ENCODE data around the gene HIBCH. TPM values are rescaled to one million over a fixed set of nuclear protein-coding genes. Genes with fewer than 3 reads are reported as not detected.
"Not testable (repeated sequence)": the region's sequence is repeated elsewhere in the genome, so short reads cannot be mapped to it uniquely, and the experiment has no call there.

HIBCH gene
- total and polyA plus RNA-seq, 4 donors: 20.2 to 65.2 (median 32.8) TPM

GRCh38 chr2:190279256-190280134, 40.1 kb downstream of the HIBCH start:
- DNase-seq (ENCODE audit: low spot score); H3K9me3 ChIP-seq (ENCODE audit: control insufficient read depth in 4 of 4, low read length in 3 of 4); H3K27ac ChIP-seq (ENCODE audit: low read depth in 1 of 2, low read length in 2 of 2); H3K27me3 ChIP-seq (ENCODE audit: control insufficient read depth in 4 of 4, insufficient read depth in 4 of 4, low read length in 3 of 4); H3K9ac ChIP-seq (ENCODE audit: low read depth in 1 of 2, low read length in 2 of 2); H3K4me3 ChIP-seq (ENCODE audit: low read depth in 1 of 3, low read length in 3 of 3); H3K4me1 ChIP-seq (ENCODE audit: control insufficient read depth in 4 of 4, insufficient read depth in 4 of 4, low read length in 3 of 4): not testable (repeated sequence)
- peak in 1 of 2 donors; percentile 10 for TF ChIP-seq HNF4A (conservative IDR thresholded peaks at IDR 0.05)
- peaks cover 3 to 11% (median 8%) of the 10 kb centered on the region in 4 donors for H3K36me3 ChIP-seq (ENCODE audit: control insufficient read depth in 4 of 4, insufficient read depth in 3 of 4, low read depth in 1 of 4, low read length in 3 of 4)
- 92% methylated on average over 12 of the region's 12 CpGs for WGBS

DNA sequence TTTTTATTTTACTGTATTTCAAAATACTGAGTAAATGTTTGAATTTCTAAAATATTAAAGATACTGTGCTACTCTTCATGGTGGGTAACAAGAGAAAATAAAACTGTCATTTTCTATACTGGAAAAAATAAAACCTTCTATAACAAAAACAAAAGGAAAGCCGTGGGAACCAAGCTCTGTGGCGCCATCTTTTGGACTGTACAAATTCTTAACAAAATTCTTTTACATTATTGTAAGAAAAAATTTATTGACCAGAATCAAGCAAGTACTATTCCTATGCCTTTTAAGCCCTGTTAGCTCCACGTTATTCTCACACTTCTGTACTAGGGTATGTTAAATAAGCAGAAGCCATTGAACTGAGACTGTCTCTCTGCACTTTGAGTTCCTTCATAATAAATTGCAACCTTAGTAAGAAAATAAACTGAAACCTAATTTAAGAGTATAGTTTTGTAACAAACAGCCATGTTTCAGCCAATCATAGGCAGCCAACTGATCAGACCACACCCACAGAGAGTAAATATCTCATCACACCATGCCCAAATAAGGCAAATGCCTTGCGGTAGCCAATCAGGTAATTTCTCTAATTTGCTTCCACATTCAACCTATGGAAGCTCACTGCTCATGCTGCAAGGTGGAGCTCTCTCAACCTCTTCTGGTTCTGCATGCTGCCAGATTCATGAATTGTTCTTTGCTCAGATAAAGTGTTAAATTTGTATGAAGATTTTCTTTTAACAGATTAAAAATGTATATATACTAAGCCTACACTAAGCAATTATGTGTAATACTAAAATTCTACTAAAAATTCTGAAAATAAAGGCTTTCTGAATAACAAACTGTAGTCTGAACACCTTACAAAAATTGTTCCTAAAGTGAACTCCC, 42.2 kb downstream of the HIBCH start:
- Histone ChIP-seq H3K36me3 (ENCODE audit: control insufficient read depth in 4 of 4, insufficient read depth in 3 of 4, low read depth in 1 of 4, low read length in 3 of 4) (peaks cover 0 to 7% (median 4%) of the 10 kb centered on the region in 4 donors), H3K4me3 (ENCODE audit: low read depth in 1 of 3, low read length in 3 of 3) (no peak overlapping the region), H3K4me1 (ENCODE audit: control insufficient read depth in 4 of 4, insufficient read depth in 4 of 4, low read length in 3 of 4) (no peaks in the 10 kb centered on the region), H3K9ac (ENCODE audit: low read depth in 1 of 2, low read length in 2 of 2) (no peak overlapping the region), H3K27ac (ENCODE audit: low read depth in 1 of 2, low read length in 2 of 2) (no peak overlapping the region), H3K27me3 (ENCODE audit: control insufficient read depth in 4 of 4, insufficient read depth in 4 of 4, low read length in 3 of 4) (no peaks in the 10 kb centered on the region), H3K9me3 (ENCODE audit: control insufficient read depth in 4 of 4, low read length in 3 of 4) (no peaks in the 10 kb centered on the region)
- WGBS: 77% methylated on average over 4 of the region's 4 CpGs
- TF ChIP-seq RAD21 (IDR thresholded peaks at IDR 0.05) (peak; percentile 65 to 68), CTCF (IDR thresholded peaks at IDR 0.05; ENCODE audit: low read depth, low read length, missing input control) (peak; percentile 21), SP1 (IDR thresholded peaks at IDR 0.05) (peak; percentile 21)
- TF ChIP-seq, protein P1, sequence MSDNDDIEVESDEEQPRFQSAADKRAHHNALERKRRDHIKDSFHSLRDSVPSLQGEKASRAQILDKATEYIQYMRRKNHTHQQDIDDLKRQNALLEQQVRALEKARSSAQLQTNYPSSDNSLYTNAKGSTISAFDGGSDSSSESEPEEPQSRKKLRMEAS (IDR thresholded peaks at IDR 0.05): no peak
- DNase-seq (ENCODE audit: low spot score): no peak

DNA sequence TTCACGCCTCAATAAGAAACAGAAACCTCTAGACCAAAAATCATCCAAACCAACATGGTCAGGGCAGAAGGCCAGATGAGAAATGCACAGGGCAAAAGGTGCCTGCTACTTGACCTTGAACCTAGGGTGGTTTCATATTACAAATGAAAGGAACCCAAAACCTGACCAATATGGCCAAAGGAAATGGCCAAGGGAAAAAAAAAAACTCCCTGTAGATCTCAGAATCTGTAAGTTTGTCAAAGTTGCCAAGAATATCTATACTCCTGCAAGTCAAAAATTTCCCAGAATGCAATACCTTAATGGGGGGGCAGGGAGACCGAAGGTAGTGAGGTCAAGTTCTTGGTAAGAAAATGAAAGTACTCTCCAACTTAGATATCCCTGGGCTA, 47.2 kb downstream of the HIBCH start:
- 94% methylated on average over 2 of the region's 2 CpGs for WGBS
- no peak overlapping the region for H3K4me3 ChIP-seq (ENCODE audit: low read depth in 1 of 3, low read length in 3 of 3)
- peaks cover 0 to 3% (median 2%) of the 10 kb centered on the region in 4 donors for H3K36me3 ChIP-seq (ENCODE audit: control insufficient read depth in 4 of 4, insufficient read depth in 3 of 4, low read depth in 1 of 4, low read length in 3 of 4)
- no peaks in the 10 kb centered on the region for H3K9me3 ChIP-seq (ENCODE audit: control insufficient read depth in 4 of 4, low read length in 3 of 4)
- DNase-seq (ENCODE audit: low spot score): no peak
- no peaks in the 10 kb centered on the region for H3K4me1 ChIP-seq (ENCODE audit: control insufficient read depth in 4 of 4, insufficient read depth in 4 of 4, low read length in 3 of 4)
- TF ChIP-seq ATF3 (IDR thresholded peaks at IDR 0.05): no peak
- TF ChIP-seq RXRA (IDR thresholded peaks at IDR 0.05): no peak
- no peak for TF ChIP-seq JUND (IDR thresholded peaks at IDR 0.05)
- TF ChIP-seq HNF4G (IDR thresholded peaks at IDR 0.05): no peak
- no peak for TF ChIP-seq SP1 (IDR thresholded peaks at IDR 0.05)
- no peak for TF ChIP-seq NR2F2 (IDR thresholded peaks at IDR 0.05)
- TF ChIP-seq GABPA (IDR thresholded peaks at IDR 0.05 in 1 of 2, conservative IDR thresholded peaks at IDR 0.05 in 1 of 2): no peak
- TF ChIP-seq, protein P1 (IDR thresholded peaks at IDR 0.05): no peak
- no peak for TF ChIP-seq FOXA2 (IDR thresholded peaks at IDR 0.05)
- no peak overlapping the region for H3K9ac ChIP-seq (ENCODE audit: low read depth in 1 of 2, low read length in 2 of 2)
- no peak overlapping the region for H3K27ac ChIP-seq (ENCODE audit: low read depth in 1 of 2, low read length in 2 of 2)
- no peaks in the 10 kb centered on the region for H3K27me3 ChIP-seq (ENCODE audit: control insufficient read depth in 4 of 4, insufficient read depth in 4 of 4, low read length in 3 of 4)

Data from liver (tissue), 9 donors.